Fibroblast of mammary gland (primary cell): ENCODE data around the gene TMEM120A.
A peak's percentile ranks its signal among the peaks of the same experiment; 100 is the strongest.

Source experiments
- DNase-seq: peaks from one replicate; pipeline ENCODE4 v3.0.0-alpha.2; 2010; ENCODE audit warnings: low read depth
- H3K4me3 ChIP-seq: 2 replicates; pipeline ENCODE4 v1.5.1; 2011; ENCODE audit warnings: low read depth, mild to moderate bottlenecking, low read length, moderate library complexity; ENCODE audit not compliant: control insufficient read depth
- TF ChIP-seq, protein P1 (sequence below): conservative IDR thresholded peaks from 2 replicates; pipeline ENCODE4 v1.5.1; 2011; ENCODE audit warnings: low read depth, low read length, inconsistent platforms; ENCODE audit not compliant: control insufficient read depth, insufficient read depth

TMEM120A gene

DNA sequence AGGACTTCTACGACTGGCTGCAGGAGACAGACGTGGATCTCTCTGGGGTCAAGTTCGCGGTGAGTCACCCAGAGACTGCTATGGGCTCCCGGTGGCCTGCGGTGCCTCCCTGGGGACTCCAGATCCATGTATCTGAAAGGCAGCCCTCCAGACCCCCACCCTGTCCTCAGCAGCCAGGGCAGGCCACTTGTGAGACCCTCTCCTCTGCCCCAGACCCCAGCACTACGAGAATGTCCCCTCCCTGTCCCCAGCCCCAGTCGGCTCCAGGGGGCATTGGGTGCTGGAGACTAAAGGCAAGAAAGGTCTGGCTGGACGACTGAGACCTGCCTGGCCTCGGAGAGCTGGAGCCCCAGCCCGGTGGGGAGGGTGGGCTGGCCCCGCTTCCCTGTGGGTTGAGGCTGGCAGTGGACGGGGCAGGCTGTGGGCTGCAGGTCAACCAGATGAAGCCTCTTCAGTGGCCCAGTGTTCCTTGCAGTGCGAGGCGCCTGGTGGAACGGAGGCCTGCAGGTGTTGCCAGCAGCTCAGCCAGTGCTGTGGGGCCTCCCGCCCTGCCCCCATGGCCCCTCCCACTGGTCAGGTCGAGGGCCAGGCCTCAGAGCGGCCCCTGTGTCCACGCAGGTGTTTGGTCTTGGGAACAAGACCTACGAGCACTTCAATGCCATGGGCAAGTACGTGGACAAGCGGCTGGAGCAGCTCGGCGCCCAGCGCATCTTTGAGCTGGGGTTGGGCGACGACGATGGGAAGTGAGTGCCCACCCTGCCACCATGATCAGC lies 13.8 kb downstream of the TMEM120A start:
- no peak for DNase-seq
- H3K4me3 ChIP-seq, result no peak overlapping the region
- TF ChIP-seq, protein P1, sequence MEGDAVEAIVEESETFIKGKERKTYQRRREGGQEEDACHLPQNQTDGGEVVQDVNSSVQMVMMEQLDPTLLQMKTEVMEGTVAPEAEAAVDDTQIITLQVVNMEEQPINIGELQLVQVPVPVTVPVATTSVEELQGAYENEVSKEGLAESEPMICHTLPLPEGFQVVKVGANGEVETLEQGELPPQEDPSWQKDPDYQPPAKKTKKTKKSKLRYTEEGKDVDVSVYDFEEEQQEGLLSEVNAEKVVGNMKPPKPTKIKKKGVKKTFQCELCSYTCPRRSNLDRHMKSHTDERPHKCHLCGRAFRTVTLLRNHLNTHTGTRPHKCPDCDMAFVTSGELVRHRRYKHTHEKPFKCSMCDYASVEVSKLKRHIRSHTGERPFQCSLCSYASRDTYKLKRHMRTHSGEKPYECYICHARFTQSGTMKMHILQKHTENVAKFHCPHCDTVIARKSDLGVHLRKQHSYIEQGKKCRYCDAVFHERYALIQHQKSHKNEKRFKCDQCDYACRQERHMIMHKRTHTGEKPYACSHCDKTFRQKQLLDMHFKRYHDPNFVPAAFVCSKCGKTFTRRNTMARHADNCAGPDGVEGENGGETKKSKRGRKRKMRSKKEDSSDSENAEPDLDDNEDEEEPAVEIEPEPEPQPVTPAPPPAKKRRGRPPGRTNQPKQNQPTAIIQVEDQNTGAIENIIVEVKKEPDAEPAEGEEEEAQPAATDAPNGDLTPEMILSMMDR, result no peak

DNA sequence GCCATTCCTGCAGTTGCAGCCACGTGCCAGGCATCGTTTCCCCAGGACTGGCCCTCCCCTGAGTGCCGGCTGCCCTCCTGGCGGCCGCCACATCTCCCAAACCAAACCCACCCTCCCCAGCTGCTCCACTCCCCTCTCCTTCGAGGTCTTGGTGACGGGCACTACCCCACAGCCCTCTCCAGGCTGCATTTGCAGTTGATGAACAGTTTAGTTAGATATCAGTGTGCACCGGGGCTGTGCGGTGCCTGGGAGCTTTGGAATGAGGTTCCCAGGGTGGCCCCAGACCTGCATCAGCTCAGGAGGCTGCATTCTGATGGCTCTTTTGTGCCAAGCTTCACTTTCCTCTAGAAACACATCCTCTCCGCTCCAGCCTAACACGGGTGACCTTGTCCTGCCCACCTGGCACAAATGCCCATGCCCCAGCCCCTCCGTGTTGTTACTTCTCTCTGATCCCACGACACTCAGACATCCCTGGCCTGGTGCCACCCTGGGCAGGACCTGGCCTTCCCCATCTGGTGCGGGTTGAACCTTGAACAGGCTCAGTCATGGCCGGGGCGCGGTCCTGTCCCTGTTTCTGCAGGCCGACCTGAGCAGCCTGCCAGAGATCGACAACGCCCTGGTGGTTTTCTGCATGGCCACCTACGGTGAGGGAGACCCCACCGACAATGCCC lies 14.5 kb downstream of the TMEM120A start:
- DNase-seq, result no peak
- no peak overlapping the region for H3K4me3 ChIP-seq
- TF ChIP-seq, protein P1, result no peak

DNA sequence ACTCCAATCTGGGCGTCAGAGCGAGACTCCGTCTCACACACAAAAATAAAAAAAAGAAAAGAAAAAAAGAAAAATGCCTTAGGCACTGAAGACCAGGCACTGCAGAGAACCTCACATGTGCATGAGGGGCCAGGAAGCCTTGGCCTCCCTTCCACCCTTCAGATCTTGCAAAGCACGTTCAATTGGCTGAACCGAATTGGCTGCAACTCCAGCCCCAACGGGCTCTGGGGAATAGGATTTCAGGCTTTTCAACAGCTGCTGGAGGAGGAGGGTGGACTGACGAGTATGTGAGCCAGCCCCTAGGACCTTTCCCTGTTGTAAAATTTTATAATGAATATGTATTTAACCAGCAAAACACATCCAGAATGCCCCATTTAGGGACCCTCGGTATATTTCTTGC lies 16.7 kb downstream of the TMEM120A start:
- TF ChIP-seq, protein P1, result no peak
- peak; percentile 87 for DNase-seq
- no peak overlapping the region for H3K4me3 ChIP-seq

DNA sequence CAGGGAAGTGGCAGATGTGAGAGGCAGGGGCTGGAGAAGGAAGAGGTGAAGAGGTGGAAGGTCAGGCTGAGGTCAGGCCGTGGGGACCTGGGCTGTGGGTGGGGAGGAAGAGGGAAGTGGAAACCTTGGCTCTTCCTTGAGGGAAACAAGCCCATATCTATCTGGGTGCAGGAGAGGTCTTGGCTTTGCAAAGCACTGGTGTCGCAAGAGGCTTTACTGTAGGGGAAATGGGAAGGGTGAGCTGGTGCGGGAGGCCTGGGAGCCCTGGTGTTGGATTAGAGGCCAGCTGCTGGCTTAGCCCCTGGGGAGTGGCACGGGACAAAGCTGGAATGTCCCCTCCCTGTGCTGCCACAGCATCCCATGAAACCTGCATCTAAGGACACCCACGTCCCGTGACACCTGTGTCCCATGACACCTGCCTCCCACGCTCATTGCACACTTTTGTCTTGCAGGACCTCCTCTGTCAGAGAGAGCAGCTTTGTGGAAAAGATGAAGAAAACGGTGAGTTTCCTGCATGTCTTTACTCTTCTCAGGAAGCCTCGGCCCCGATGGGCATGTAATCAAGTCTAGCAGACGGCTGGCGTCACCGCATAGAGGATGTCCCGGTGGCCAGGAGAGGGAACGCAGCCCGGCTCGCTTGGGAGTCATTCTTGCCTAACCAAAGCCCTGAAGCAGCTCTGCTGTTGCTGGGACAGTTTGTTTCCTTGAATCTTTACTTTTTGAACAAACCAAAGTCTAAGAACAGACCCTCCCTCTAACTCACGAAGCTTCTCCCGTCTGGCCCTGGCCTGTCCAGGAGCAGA lies 22.2 kb downstream of the TMEM120A start:
- no peak overlapping the region for H3K4me3 ChIP-seq
- TF ChIP-seq, protein P1, result no peak
- DNase-seq, result peak; percentile 44

DNA sequence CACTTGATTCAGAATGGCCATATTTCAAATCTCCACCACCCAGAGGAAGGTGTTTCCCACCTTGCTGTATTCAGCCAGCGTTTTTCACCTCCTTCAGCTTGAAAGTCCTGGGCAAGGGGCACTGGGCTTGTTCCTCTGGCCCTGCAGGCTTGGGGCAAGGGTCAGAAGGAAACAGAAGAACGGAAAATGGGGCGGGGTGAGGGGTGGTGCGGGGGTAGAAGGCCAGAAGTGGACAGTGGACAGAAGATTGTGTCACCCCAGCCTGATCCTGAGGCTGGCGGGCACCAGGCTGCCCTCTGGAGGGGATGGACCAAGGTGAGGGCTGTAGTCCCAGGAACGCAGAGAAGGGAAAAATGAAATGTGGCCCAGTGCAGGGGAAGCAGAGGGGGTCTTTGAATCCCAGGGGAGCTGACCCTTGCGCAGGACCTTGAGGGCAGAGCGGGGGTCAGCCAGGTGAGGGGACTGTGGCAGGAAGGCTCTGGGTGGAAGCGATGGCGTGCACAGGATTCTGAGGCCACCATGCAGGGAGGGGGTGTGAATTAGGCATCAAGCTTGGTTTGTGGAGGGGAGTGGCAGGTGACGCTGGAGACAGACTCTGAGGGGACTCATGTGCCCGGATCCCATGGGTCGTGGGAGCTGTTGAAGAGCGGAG lies 23.0 kb downstream of the TMEM120A start:
- DNase-seq, result no peak
- no peak overlapping the region for H3K4me3 ChIP-seq
- TF ChIP-seq, protein P1, result no peak
